Measurements from ENCODE around the gene ACSM3. TPM values are rescaled to one million over a fixed set of nuclear protein-coding genes. Genes with fewer than 3 reads are reported as not detected.

Gene ACSM3
- total and polyA plus RNA-seq, 9 of the 15 experiments (the other 6 are each of a cell fraction or from before 2014, with no cell fraction given), result 112 to 420 (median 182) TPM

DNA sequence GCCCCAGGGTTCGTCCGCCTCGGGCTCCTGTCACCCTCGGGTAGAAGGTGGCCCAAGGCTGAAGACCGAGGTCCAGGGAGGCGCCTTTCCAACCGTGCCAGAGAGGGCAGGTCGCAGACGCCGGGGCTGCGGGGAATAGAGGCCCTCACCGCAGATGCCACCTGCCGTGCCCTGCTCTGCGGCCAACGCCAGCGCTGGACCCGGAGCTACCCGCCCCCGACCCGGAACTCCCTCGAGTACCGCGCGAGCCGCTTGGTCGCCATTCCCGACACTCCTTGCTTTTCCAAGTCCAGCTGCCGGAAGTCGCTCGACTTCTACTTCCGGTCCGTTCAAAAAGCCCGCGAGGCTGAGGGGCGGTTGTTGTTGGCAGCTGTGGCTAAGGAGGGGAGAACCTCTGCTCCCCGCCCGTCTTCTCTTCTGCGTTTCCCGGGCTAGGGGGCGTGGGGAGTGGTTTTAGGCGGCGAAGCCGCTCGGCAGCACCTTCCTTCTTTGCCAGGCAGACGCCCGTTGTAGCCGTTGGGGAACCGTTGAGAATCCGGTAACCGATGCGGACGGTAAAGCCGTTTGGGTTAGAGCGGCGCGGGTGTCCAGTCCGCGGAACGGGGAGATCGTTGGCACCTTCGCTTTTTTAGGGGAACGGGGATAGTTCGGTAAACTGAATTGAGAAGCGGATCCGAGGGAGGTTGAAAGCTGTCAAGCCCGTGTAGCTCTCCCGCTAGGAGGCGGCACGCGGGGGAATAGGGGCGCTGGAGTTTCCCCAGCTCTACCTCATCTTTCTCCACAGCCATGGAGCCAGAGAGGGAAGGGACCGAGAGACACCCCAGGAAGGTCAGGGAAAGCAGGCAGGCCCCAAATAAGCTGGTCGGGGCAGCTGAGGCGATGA, 42.6 kb downstream of the ACSM3 start, which contains the start of the genes ERI2 and REXO5 (continued):
- TF ChIP-seq, protein P1, sequence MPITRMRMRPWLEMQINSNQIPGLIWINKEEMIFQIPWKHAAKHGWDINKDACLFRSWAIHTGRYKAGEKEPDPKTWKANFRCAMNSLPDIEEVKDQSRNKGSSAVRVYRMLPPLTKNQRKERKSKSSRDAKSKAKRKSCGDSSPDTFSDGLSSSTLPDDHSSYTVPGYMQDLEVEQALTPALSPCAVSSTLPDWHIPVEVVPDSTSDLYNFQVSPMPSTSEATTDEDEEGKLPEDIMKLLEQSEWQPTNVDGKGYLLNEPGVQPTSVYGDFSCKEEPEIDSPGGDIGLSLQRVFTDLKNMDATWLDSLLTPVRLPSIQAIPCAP (CRISPR knock-in tag; IDR thresholded peaks at IDR 0.05; ENCODE audit: borderline replicate concordance), result no peak
- TF ChIP-seq POLR3G (IDR thresholded peaks at IDR 0.05; ENCODE audit: extremely low read depth, insufficient read length, insufficient replicate concordance), result no peak
- no peak; the same call in 1 of the 2 replicates for TF ChIP-seq ZNF12 (CRISPR knock-in tag; IDR thresholded peaks at IDR 0.05)
- TF ChIP-seq ATF1 (CRISPR knock-in tag; IDR thresholded peaks at IDR 0.05), result no peak
- TF ChIP-seq ATF1 (tag; IDR thresholded peaks at IDR 0.05), result peak; percentile 73
- no peak for TF ChIP-seq HLTF (IDR thresholded peaks at IDR 0.05)
- no peak for TF ChIP-seq BRCA1 (IDR thresholded peaks at IDR 0.05)
- TF ChIP-seq BRCA1 (CRISPR knock-in tag; IDR thresholded peaks at IDR 0.05), result no peak
- TF ChIP-seq SREBF2 (CRISPR knock-in tag; IDR thresholded peaks at IDR 0.05), result no peak
- peak in 1 of 2 experiments; percentile 95; a peak in 2 of 4 replicates for TF ChIP-seq HDAC1 (IDR thresholded peaks at IDR 0.05)
- TF ChIP-seq ZNF318 (IDR thresholded peaks at IDR 0.05; ENCODE audit: borderline replicate concordance in 1 of 2, low read depth in 1 of 2), result 0 out of 4 replicates have a peak, but pooled peaks of 1 of the 2 experiments have one; percentile 10
- TF ChIP-seq ELF4 (CRISPR knock-in tag; IDR thresholded peaks at IDR 0.05), result no peak
- TF ChIP-seq ZNF395 (CRISPR knock-in tag; IDR thresholded peaks at IDR 0.05), result peak; percentile 65
- peak; percentile 34; the same call in 1 of the 2 replicates for TF ChIP-seq SMARCC2 (IDR thresholded peaks at IDR 0.05; ENCODE audit: low read depth)
- no peak; the same call in 1 of the 2 replicates for TF ChIP-seq ZKSCAN1 (IDR thresholded peaks at IDR 0.05; ENCODE audit: low read depth, low read length)
- no peak for TF ChIP-seq PRPF4 (IDR thresholded peaks at IDR 0.05; ENCODE audit: insufficient read depth, low read depth, low read length, poor library complexity, severe bottlenecking)

All from K562 (cell line).